RWPE2 (cell line): ENCODE results near the gene EHBP1.

Experiments used
- ATAC-seq: fragments of 200-7000 bp; cut with Tn5 transposase; 3 replicates; pipeline ENCODE4 v1.9.1; 2021; ENCODE audit warnings: low read depth
- DNase-seq: peaks from one replicate; pipeline ENCODE4 v3.0.0-alpha.2; 2020; ENCODE audit warnings: low spot score
- H3K27ac ChIP-seq: fragments of 450-650 bp; 2 replicates; pipeline ENCODE4 v1.5.1; 2017; ENCODE audit warnings: mild to moderate bottlenecking; ENCODE audit not compliant: poor library complexity, severe bottlenecking
- H3K27me3 ChIP-seq: fragments of 250-450 bp; sonication (Bioruptor Pico); 2 replicates; pipeline ENCODE4 v1.5.1; 2021; ENCODE audit warnings: mild to moderate bottlenecking, moderate library complexity; ENCODE audit not compliant: insufficient read depth, poor library complexity, severe bottlenecking
- H3K36me3 ChIP-seq: fragments of 250-450 bp; sonication (Bioruptor Pico); 2 replicates; pipeline ENCODE4 v1.5.1; 2020; ENCODE audit warnings: low read depth, mild to moderate bottlenecking, moderate library complexity
- H3K4me1 ChIP-seq: fragments of 250-450 bp; sonication (Bioruptor Pico); 2 replicates; pipeline ENCODE4 v1.5.1; 2021; ENCODE audit warnings: mild to moderate bottlenecking, moderate library complexity; ENCODE audit not compliant: insufficient read depth, poor library complexity, severe bottlenecking
- H3K4me3 ChIP-seq: fragments of 250-450 bp; sonication (Bioruptor Pico); 2 replicates; pipeline ENCODE4 v1.5.1; 2021; ENCODE audit warnings: mild to moderate bottlenecking, moderate library complexity; ENCODE audit not compliant: severe bottlenecking
- H3K9me3 ChIP-seq: fragments of 250-450 bp; sonication (Bioruptor Pico); 2 replicates; pipeline ENCODE4 v1.5.1; 2021; ENCODE audit warnings: mild to moderate bottlenecking, moderate library complexity; ENCODE audit not compliant: severe bottlenecking
- CTCF ChIP-seq: fragments of 450-650 bp; IDR thresholded peaks from one replicate; pipeline ENCODE4 v1.5.1; 2017; ENCODE audit warnings: mild to moderate bottlenecking, moderate library complexity; ENCODE audit not compliant: poor library complexity, severe bottlenecking

EHBP1 gene

DNA sequence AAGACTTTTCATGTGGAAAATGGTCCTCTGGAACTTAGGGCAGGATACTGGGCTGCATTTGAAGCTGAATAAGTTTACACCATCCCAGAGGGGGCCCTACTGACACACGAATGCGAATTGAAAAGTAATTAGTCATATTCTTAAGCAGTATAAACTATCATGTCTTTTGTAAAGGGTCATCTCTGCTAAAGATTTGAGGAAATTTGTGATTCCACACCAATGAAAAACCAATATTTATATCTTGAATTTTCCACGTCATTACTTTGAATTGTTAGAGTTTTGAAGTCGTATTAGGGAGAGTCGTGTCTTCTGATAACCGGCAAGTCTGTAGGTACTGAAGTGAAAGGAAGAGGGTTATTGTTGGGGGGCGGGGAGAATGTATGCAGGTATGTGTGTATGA lies 341.0 kb downstream of the EHBP1 start:
- ATAC-seq = no peak
- DNase-seq = no peak
- Histone ChIP-seq H3K27me3 (no peaks in the 10 kb centered on the region), H3K4me1 (no peaks in the 10 kb centered on the region), H3K4me3 (no peak overlapping the region), H3K27ac (no peak overlapping the region), H3K36me3 (peaks cover 19% of the 10 kb centered on the region), H3K9me3 (no peaks in the 10 kb centered on the region)
- no peak for TF ChIP-seq CTCF

DNA sequence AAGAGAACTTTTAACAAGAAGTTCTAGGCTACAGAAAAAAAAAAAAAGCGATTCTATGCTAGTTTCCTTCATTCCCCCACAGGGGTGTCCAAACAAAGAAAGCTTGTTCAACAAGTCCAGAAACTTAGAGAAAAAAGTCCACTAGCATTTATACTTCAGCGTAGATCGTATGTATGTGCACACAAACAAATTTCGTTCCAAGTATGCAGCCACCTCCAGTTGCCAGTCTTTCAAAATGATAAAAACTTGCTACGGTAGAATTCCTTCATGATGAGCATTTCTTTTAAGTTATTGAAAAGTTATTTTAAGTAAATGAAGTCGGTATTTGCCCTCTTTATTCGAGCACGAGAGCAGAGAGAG lies 341.4 kb downstream of the EHBP1 start:
- Histone ChIP-seq H3K4me1 (no peaks in the 10 kb centered on the region), H3K27ac (no peak overlapping the region), H3K27me3 (no peaks in the 10 kb centered on the region), H3K4me3 (no peak overlapping the region), H3K9me3 (no peaks in the 10 kb centered on the region), H3K36me3 (peaks cover 19% of the 10 kb centered on the region)
- ATAC-seq (no peak), DNase-seq (no peak)
- TF ChIP-seq CTCF = no peak

GRCh38 chr2:63047321-63048279 lies 342.1 kb downstream of the EHBP1 start:
- H3K36me3 ChIP-seq = peaks cover 14% of the 10 kb centered on the region
- H3K4me3 ChIP-seq = no peak overlapping the region
- H3K4me1 ChIP-seq = no peaks in the 10 kb centered on the region
- no peak for ATAC-seq
- no peak for TF ChIP-seq CTCF
- H3K27ac ChIP-seq = no peak overlapping the region
- H3K27me3 ChIP-seq = no peaks in the 10 kb centered on the region
- H3K9me3 ChIP-seq = no peaks in the 10 kb centered on the region
- DNase-seq = no peak

DNA sequence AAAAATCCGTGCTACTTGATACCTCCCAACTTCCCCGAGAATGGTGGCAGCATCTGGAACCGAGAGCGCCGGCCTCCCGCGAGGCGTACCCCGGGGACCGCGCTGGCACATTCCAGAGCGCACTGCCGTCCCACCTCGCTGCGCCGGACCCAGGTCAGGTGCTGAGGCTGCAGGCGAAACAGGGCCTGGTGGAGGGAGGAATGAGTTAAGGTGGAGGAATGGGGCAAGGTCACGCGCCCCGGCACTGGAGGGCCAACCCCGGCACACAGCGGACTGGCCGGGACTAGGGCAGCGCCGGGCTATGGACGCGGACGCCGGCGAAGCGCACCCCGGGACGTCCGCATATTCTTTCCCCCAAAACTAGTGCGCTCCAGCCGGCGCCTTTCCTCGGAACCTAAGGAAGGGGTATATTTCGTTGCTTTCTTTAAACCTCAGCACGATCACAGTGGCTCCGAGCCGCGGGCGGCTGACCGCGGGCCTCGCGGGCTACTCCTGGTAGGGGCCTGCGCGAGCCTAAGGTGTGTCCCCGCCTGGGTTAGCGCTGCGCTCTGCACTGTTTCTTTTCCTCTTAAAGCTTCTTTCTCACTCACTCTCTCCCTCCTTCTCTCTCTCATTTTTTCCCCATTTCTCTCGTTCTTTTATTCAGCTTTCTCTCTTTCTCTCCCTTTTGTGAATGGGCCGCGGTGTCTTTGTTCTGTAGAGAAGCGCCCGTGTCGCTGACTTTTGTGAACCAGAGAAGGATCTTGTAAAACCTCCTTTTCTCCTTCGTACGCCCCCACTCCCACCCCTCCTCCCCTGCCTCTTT lies 343.1 kb downstream of the EHBP1 start:
- H3K4me3 ChIP-seq = no peak overlapping the region
- no peaks in the 10 kb centered on the region for H3K9me3 ChIP-seq
- H3K36me3 ChIP-seq = peaks cover 5% of the 10 kb centered on the region; the same call in 1 of the 2 replicates
- TF ChIP-seq CTCF = no peak
- DNase-seq (no peak), ATAC-seq (no peak)
- H3K27ac ChIP-seq = no peak overlapping the region
- no peaks in the 10 kb centered on the region for H3K27me3 ChIP-seq
- no peaks in the 10 kb centered on the region for H3K4me1 ChIP-seq
